ENCODE data around the gene NEURL1B.

The NEURL1B gene

DNA sequence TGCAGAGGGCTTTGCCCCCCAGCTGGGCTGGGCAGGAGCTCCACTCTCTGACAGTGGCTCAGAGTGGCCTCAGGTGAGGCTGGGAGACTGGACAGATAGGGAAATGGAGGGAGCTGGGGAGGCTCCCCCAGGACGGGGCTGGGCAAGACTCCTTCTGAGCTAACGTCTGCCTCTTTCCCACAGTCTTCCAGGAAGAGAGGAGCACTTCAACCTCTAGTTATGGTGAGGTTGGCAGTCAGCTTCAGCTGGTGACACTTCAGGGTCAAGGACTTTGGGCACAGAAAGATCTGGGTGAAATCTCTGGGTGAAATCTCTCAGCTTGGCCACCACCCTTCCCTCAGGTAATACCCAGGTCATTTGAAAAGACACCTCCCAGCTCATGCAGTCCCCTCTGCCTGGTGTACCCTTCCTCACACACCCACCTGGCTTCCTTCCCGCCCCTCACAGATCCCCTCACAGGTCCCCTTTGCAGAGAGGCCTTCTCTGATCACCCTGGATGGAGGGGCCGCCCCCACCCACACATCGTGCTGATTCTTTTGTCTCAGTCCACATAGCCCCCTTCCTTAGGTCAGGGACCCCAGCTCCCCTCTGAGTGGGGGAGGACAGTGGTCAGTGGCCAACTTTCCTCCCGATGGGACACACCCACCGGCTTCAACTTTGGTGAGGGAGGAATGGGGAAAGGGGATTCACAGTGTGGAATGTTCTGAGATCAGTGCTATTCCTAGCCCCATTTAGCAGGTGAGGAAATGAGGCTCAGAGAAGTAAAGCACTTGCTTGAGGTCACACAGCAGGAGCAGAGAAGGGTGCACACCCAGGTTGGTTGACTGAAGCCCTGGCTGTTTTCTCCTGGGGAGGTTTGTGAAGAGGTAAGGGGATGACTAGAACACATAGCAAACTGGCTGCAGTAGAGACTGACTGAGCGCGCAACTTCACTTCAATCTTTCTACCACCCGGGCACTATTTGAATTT is 15.8 kb upstream of the NEURL1B start:
- no peak for DNase-seq (ENCODE audit: low spot score)
- in situ Hi-C loops (cut with MboI; ENCODE audit: low pct_unique_long_range_greater_than_20kb, low sequenced_read_pairs, unreplicated experiment): no loop called here
- TF ChIP-seq, protein P1, sequence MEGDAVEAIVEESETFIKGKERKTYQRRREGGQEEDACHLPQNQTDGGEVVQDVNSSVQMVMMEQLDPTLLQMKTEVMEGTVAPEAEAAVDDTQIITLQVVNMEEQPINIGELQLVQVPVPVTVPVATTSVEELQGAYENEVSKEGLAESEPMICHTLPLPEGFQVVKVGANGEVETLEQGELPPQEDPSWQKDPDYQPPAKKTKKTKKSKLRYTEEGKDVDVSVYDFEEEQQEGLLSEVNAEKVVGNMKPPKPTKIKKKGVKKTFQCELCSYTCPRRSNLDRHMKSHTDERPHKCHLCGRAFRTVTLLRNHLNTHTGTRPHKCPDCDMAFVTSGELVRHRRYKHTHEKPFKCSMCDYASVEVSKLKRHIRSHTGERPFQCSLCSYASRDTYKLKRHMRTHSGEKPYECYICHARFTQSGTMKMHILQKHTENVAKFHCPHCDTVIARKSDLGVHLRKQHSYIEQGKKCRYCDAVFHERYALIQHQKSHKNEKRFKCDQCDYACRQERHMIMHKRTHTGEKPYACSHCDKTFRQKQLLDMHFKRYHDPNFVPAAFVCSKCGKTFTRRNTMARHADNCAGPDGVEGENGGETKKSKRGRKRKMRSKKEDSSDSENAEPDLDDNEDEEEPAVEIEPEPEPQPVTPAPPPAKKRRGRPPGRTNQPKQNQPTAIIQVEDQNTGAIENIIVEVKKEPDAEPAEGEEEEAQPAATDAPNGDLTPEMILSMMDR (IDR thresholded peaks at IDR 0.05; ENCODE audit: extremely low read depth, insufficient read depth, missing control alignments): no peak

GRCh38 chr5:172626031-172626581 is 15.0 kb upstream of the NEURL1B start:
- in situ Hi-C loops (cut with MboI; ENCODE audit: low pct_unique_long_range_greater_than_20kb, low sequenced_read_pairs, unreplicated experiment): no loop called here
- DNase-seq (ENCODE audit: low spot score): no peak
- TF ChIP-seq, protein P1 (IDR thresholded peaks at IDR 0.05; ENCODE audit: extremely low read depth, insufficient read depth, missing control alignments): no peak

DNA sequence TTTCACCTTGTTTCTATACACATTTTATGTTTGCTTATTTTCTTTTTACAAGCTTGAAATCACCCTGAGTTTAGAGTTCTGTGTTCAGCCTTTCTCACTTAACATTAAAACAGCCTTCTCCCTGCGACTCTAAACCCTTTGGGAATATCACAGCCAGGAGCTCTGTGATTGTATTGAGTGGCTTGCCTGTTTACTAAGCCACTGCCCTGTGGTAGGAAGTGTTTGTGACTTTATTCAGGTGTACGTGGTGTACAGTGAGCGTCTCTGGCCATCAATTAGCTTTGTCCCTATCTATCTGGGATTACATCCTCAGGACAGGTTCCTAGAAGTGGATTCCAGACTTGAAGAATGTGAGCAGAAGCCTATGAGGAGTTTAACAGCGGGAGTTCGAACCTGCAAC is 11.0 kb upstream of the NEURL1B start:
- DNase-seq (ENCODE audit: low spot score): no peak
- TF ChIP-seq, protein P1 (IDR thresholded peaks at IDR 0.05; ENCODE audit: extremely low read depth, insufficient read depth, missing control alignments): no peak
- in situ Hi-C loops (cut with MboI; ENCODE audit: low pct_unique_long_range_greater_than_20kb, low sequenced_read_pairs, unreplicated experiment): no loop called here

- DNase-seq (ENCODE audit: low spot score): no peak
- TF ChIP-seq, protein P1 (IDR thresholded peaks at IDR 0.05; ENCODE audit: extremely low read depth, insufficient read depth, missing control alignments): no peak
- in situ Hi-C loops (cut with MboI; ENCODE audit: low pct_unique_long_range_greater_than_20kb, low sequenced_read_pairs, unreplicated experiment): no loop called here
Observed at GRCh38 chr5:172630482-172630881, 10.6 kb upstream of the NEURL1B start.

DNA sequence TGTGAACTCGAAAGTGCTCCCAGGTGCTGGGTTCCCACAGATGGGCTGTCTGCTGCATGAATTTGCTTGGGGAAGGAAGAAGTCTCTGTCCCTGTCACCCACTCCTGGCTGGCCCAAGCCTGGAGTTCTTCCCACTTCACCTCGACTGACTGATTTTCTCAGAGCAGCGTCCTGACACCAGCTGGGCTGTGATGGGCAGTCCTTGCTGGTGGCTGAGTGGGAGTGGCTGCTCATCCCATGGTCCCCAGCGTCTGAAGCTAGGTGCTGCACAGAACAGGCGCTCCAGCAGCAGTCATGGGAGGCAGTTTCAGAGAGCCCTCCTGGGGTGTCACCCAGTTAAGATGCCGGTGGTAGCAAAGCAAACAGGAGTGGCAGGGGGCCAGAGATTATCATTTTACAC is 10.1 kb upstream of the NEURL1B start:
- TF ChIP-seq, protein P1 (IDR thresholded peaks at IDR 0.05; ENCODE audit: extremely low read depth, insufficient read depth, missing control alignments): no peak
- no peak for DNase-seq (ENCODE audit: low spot score)
- in situ Hi-C loops (cut with MboI; ENCODE audit: low pct_unique_long_range_greater_than_20kb, low sequenced_read_pairs, unreplicated experiment): no loop called here

- in situ Hi-C loops (cut with MboI; ENCODE audit: low pct_unique_long_range_greater_than_20kb, low sequenced_read_pairs, unreplicated experiment): no loop called here
- DNase-seq (ENCODE audit: low spot score): no peak
- TF ChIP-seq, protein P1 (IDR thresholded peaks at IDR 0.05; ENCODE audit: extremely low read depth, insufficient read depth, missing control alignments): no peak
Observed at GRCh38 chr5:172632346-172633092, 8.5 kb upstream of the NEURL1B start.
